GM21367 (cell line): ENCODE results near the gene ITGA1.

Experiments
- ATAC-seq: cut with Tn5 transposase; IDR thresholded peaks from one replicate; pipeline ENCODE4 v1.9.1; 2021; ENCODE audit not compliant: unreplicated experiment

Gene ITGA1

DNA sequence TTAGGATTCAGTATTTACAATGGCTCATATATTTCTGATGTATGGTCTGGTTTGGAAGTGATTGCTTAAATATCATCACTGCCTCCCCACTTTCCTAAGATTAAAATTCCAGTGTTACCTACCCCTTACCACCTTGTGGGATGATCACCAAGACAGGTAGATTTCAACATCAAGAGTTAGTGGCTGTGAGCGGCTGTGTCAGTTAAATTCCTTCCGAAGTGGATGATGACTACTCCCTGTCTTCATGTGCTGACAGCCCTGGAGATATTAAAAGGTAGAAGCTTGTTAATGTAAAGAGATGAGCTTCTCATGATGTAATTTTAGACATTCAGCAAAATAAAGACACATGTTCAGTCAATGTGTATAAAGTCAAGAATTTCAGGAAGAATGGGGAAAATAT lies 205.7 kb downstream of the ITGA1 start:
- ATAC-seq: no peak

DNA sequence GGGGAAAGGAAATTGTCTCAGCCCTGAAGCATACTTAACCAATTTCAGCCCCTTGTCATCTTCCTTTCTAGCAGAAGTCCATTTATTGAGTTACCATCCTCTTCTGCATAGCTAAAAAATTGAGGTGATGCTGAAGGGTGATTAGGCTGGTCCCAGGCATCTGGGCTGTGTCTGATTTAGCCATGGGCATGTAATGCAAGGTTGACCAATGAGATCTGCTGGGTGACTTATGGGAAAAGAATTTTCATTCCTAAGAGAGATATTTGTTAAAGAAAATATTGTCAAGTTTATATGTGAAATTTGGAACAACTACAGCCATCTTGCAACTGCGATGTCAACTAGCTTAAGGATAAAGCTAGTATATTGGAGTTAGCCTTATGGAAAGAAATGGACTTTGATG lies 206.6 kb downstream of the ITGA1 start:
- ATAC-seq: no peak

DNA sequence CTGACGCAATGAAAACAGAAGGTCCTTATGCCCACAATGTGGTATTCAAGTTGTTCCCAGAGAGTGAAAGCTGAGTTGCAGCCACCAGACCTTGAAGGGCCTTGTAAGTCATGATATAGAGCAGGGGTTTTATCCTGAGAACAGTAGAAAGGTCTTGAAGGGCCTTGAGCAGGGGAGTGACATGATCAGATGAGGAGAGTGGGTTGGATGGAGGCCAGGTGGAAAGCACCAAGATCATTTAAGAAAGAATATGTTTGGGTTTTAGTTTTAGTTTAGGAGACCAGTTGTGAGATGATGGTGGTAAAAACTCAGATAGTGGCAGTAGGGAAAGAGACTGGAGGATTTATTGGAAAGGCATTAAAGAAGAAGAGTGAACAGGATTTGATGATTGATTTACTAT lies 207.4 kb downstream of the ITGA1 start:
- no peak for ATAC-seq

DNA sequence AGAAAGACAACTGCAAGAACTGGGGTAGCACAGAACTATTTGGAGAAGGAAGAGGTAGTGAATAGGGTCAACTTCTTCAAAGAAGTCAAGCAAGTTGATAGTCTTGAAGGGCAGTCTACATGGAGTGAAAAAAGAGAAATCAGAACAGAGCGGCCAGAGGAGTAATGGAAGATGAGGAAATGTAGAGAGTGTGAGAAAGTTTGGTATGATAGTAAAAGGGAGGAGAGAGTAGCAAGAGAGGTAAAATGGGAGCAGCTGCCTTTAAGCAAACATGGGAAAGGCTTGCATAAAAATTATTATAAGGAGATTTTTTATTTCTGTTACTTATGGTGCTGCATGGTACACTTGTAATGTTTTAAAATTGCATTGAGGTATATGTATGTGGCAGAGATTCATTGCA lies 208.2 kb downstream of the ITGA1 start:
- ATAC-seq: no peak

DNA sequence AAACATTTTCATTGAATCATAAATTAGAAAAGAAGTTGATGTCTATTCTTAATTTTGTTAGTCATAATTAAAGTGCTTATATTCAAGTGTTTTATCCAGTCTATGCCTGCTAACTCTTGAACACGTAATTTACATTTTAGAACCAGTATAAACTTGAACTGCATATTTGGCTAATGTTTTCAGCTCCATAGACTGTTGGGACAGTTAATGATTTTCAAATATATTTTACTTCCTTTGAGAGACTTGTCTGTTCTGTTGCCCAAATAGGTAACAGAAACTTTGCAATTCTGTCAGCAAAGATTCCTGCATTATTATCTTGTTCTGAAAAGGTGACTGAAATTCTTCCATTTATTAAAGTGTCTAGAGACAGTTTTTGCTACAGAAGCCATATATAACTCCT lies 209.3 kb downstream of the ITGA1 start:
- ATAC-seq: no peak

DNA sequence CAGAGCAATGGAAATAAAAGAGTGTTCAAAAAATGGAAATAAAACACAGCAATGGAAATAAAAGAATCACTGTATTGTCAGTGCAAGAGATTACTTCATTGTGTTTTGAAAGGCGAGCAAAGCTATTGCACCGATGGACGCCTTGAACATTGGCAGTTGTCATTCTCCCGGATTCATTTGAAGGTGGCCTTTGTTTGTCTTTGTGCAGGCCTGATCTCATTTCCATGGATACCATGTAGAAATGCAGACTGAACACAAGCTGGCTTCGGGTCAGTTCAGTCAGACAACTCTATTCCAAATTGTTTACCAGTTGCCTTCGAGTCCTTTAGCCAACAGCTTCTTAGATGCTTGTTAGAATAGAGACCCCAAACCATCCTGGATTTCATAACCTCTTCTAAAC lies 209.7 kb downstream of the ITGA1 start:
- no peak for ATAC-seq

DNA sequence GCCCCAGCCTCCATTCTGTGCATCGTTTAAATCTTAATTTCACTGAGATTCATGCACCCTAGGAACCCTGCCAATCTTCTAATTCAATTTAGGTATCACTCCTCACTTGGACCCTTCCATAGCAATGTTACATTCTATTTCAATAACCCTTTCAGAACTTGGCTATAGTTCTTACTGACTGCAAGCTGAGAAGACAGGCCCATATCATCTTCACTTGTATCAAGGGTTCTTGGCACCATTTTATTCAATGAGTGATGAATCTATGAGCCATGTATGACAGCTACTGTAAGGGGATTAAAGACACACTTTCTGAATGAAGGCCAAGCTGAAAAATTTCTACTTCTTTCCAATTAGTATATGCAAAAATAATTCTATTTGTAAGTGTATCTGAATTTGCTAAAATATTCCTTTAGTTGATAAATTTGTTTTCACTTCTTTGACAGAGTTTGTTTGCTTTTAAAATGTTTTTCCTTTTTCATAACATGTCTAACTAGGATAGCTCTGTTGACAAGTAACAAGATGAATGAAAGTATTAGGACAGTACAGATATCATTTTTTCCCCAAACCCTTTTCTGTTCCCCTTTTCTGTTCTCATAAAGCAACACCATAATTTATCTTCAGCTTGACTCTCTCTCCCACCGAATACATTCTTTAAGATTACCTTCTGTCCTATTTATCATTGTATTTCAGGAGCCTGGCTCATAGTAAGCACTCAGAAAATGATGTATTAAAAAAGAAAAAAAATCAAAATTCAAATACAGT lies 211.0 kb downstream of the ITGA1 start:
- peak; percentile 57 for ATAC-seq

DNA sequence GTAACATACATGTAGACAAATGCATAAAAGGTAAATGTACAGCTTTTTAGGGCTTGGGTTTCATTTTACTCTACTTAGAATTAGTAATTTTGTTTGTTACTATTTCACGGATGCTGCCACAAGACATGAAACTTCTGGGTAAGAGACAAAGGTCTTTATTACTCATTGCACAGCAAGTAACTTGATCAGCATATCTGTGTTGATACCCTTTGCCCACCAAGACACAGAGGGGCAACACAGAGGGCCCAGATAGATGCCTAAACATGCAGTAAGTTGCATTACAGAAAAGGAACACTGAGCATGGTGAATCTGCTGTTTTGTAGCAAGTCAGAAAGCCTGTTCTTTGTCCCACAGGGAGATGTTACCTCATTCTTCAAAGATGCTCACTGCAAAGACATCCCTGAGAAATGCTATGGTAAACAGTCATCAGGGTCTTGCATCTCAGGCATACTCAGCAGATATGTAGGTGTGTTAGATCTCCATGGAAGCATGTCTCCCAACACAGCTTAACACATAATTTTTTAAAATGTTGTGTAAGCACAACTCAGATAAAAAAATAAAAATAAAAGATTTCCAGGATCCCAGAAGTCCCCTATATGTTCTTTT lies 211.7 kb downstream of the ITGA1 start:
- ATAC-seq: no peak

DNA sequence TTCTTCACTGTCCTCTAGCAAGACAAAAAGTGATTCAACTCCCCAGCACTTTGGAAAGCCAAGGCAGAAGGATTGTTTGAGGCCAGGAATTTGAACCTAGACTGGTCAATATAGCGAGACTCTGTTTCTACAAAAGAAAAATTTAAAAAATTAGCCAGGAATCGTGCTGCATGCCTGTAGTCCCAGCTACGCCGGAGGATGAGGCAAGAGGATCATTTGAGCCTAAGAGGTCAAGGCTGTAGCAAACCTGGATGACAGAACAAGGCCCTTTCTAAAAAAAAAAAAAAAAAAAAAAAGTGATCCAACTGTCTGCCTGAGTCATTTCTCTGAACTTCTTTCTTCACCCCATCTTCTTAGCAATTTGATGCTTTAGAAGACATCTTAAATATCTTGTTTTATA lies 213.8 kb downstream of the ITGA1 start:
- no peak for ATAC-seq

DNA sequence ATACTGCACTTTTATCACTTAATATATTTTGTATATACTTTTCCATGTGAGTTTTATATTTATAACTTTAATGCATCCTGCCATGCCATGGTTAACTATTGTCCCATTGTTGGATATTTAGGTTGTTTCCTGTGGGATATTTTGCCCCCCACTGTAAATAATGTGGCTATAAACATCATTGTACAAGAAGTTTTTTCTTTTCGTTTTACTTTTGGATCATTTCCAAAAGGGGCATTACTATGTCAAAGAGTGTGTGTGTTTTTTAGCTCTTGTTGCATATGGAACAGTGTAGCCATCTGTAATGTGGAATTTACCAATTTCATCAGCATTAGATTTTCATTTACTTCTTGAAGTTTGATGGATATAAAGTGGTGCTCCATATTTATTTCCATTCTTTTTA lies 214.8 kb downstream of the ITGA1 start:
- no peak for ATAC-seq

DNA sequence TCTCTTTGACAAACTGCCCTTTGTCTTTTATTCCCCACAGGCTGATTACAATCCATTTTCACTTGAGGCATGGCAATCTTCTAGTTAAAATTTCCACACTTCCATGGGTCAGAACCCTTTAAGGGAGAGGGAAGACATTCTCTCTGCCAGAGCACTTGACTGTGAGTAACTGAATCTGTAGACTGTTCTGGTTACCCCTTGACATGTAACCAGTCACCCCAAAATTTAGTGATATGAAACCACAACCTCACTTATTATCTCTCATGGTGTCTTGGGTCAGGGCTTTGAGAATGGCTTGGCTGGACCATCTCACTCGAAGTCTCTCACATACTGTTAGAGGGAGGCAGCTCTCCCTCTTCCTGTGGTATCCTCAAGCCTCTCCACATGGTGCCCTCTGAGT lies 215.4 kb downstream of the ITGA1 start:
- no peak for ATAC-seq

DNA sequence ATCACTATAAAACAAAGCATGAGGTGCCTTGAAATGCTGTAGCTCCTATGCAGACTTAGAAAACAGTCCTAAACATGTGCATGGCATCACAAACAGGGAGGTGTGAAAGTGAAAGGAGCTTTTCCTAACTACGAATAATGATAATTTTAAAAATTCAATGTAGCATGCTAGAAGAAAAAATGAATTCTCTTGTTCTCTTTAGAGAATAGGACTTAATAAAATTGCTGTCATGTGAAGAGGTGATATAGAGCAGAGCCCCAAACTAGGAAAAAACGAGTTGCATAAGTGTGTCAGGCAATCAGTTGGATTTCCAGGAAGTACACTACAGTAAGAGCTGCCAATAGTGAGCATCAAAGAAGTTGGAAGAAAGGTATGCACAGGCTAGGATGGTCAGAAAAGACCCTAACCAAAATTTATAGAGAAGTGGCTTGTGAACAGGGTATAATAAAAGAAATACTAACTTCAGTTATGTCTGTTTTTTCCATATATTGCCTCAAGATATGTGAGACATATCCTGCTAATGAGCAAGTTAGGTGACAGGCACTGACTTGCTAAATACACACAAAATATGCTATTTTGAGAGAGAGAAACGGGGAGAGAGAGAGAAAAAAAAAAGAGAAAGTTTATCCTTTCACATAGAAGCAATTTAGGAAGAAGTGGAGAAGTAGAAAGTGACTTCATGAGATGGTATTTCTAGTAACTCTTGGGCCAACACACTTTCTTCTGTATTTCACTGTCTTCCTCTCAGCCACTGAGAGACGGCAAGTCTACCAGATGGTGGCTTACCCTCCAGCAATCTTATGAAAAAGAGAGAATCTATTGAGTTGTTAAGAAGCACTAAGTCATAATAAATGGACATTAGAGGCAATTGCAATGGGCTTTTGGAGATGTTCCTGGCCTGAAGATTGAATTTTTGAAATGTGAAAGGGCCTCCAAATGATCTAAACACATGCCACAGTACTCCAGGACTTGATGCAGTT lies 219.5 kb downstream of the ITGA1 start:
- no peak for ATAC-seq

DNA sequence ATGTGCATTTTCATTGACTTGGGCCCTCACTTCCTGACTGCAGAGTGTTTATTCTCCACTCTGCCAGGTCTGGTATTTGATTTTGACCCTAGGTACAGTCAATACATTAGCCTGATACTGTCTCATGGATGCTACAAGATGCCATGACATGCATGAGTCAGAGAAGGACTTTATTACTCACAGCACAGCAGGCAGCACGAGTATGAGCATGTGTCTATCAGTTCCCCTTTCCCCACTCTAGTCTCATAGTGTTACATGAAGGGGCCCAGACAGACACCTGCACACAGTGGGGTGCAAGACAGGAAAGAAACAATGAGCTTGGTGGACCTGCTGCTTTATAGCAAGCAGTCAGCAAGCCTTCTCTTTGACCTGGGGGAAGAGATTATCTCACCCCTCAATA lies 221.0 kb downstream of the ITGA1 start:
- peak; percentile 95 for ATAC-seq
